VCaP (cell line): ENCODE results near the gene PCK2.

Source experiments
- H3K27ac ChIP-seq: fragments of 450-650 bp; 2 replicates; pipeline ENCODE4 v1.5.1; 2017
- CTCF ChIP-seq: fragments of 450-650 bp; conservative IDR thresholded peaks from 2 replicates; pipeline ENCODE4 v1.5.1; 2017; ENCODE audit warnings: mild to moderate bottlenecking, moderate library complexity

PCK2 gene

GRCh38 chr14:24080888-24081738 is 13.0 kb upstream of the PCK2 start:
- H3K27ac ChIP-seq: peak overlapping the region; percentile 85
- TF ChIP-seq CTCF: no peak

GRCh38 chr14:24081739-24082211 is 12.3 kb upstream of the PCK2 start:
- no peak for TF ChIP-seq CTCF
- H3K27ac ChIP-seq: peak overlapping the region; percentile 85

- no peak overlapping the region for H3K27ac ChIP-seq
- no peak for TF ChIP-seq CTCF
Measured at GRCh38 chr14:24082411-24083080, 11.6 kb upstream of the PCK2 start.

- H3K27ac ChIP-seq: no peak overlapping the region
- TF ChIP-seq CTCF: no peak
Measured at GRCh38 chr14:24083462-24083861, 10.6 kb upstream of the PCK2 start.

- H3K27ac ChIP-seq: no peak overlapping the region
- no peak for TF ChIP-seq CTCF
Measured at GRCh38 chr14:24084440-24084839, 9.7 kb upstream of the PCK2 start.

GRCh38 chr14:24085215-24085614 is 8.9 kb upstream of the PCK2 start:
- no peak for TF ChIP-seq CTCF
- no peak overlapping the region for H3K27ac ChIP-seq

GRCh38 chr14:24086193-24086955 is 7.7 kb upstream of the PCK2 start:
- TF ChIP-seq CTCF: no peak
- no peak overlapping the region for H3K27ac ChIP-seq
